Kidney (tissue), 14 donors: ENCODE measurements around the gene GNB1. TPM values are rescaled to one million over a fixed set of nuclear protein-coding genes. Genes with fewer than 3 reads are reported as not detected.

Experiments
- DNase-seq, 5 donors: peaks; one replicate each; pipeline ENCODE4 v3.0.0-alpha.2; 2013 to 2020
- FAIRE-seq: peaks from 2 replicates; lab custom pipeline; 2012; peaks lifted over from hg19 to GRCh38; lab: Jason Lieb, UNC
- H3K27ac ChIP-seq, 2 donors: one replicate each; pipeline ENCODE4 v1.7.0; 2013; ENCODE audit warnings: low read depth in 2 of 2, low read length in 2 of 2, inconsistent platforms in 1 of 2
- H3K27me3 ChIP-seq: one replicate; pipeline ENCODE4 v1.7.1; 2013; ENCODE audit warnings: low read length, inconsistent platforms; ENCODE audit not compliant: control insufficient read depth, insufficient read depth
- H3K36me3 ChIP-seq, 3 donors: one replicate each; pipeline versions ENCODE4 v1.7.0 to v1.7.1; 2013; ENCODE audit warnings: low read length in 3 of 3, control low read depth in 1 of 3, inconsistent platforms in 1 of 3; ENCODE audit not compliant: insufficient read depth in 3 of 3, control insufficient read depth in 2 of 3
- H3K4me1 ChIP-seq, 3 donors: one replicate each; pipeline versions ENCODE4 v1.7.0 to v1.7.1; 2013; ENCODE audit warnings: low read length in 3 of 3, inconsistent platforms in 1 of 3, low read depth in 1 of 3; ENCODE audit not compliant: control insufficient read depth in 2 of 3, insufficient read depth in 2 of 3
- H3K4me3 ChIP-seq, 3 donors: one replicate each; pipeline versions ENCODE4 v1.7.0 to v1.8.1; 2013; ENCODE audit warnings: low read length in 3 of 3, control low read depth in 1 of 3, inconsistent platforms in 1 of 3
- H3K9ac ChIP-seq, 3 donors: one replicate each; pipeline versions ENCODE4 v1.7.0 to v1.7.1; 2013; ENCODE audit warnings: low read length in 3 of 3, control low read depth in 1 of 3, inconsistent platforms in 1 of 3
- H3K9me3 ChIP-seq, 3 donors: one replicate each; pipeline versions ENCODE4 v1.7.0 to v1.7.1; 2013; ENCODE audit warnings: low read length in 3 of 3, control low read depth in 1 of 3, inconsistent platforms in 1 of 3; ENCODE audit not compliant: control insufficient read depth in 2 of 3, insufficient read depth in 1 of 3
- CTCF ChIP-seq: IDR thresholded peaks from 3 replicates; pipeline ENCODE4 v1.5.1; 2012; ENCODE audit warnings: mild to moderate bottlenecking, moderate library complexity, borderline replicate concordance; ENCODE audit not compliant: insufficient read depth; ENCODE audit errors: extremely low read depth
- intact Hi-C: fragments of 100-400 bp; cut with DNase I; formaldehyde crosslinking; loops from one replicate; pipeline ENCODE4 v1.11.1; 2022
- polyA plus RNA-seq: library from polyadenylated mRNA; stranded (reverse); fragments of 350-450 nt; fragmentation: Illumina TruSeq; extraction: RNeasy Lipid Tissue Mini Kit (QIAGEN cat#74804); gene quantifications from one replicate; pipeline ENCODE4 v1.2.3, GENCODE V29; 2014; ENCODE audit warnings: low read depth, low replicate concordance; ENCODE audit not compliant: insufficient read depth
- total RNA-seq: library from RNA; stranded (reverse); fragmentation: NEBNext Ultra II Directional; extraction: Animal tissue kit (Norgen Biotek cat#: 25700); gene quantifications from one replicate; pipeline ENCODE4 v1.2.1, GENCODE V29; 2021
- donor health status: control.
- donor health status: control.
- donor health status: control.
- donor health status: control.
- donor health status: control.
- donor health status: DM: yes; HTN: yes; CAD: no.
- donor health status: Normal renal cell carcinoma (clear cell type).

GNB1 gene
- total and polyA plus RNA-seq, 2 donors from 2014 or later, result 144 to 347 TPM

DNA sequence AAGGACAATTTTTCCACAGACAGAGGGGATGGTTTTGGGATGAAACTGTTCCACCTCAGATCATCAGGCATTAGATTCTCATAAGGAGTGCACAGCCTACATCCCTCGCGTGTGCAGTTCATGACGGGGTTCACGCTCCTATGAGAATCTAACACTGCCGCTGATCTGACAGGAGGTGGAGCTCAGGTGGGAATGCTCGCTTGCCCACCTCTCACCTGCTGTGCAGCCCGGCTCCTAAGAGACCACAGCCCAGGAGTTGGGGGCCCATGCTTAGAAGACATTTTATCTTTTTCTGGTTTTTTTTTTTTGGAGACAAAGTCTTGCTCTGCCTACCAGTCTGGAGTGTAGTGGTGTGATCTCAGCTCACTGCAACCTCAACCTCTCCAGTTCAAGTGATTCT is 16.0 kb downstream of the GNB1 start:
- no peak for FAIRE-seq
- H3K9me3 ChIP-seq, result no peaks in the 10 kb centered on the region
- no peaks in the 10 kb centered on the region for H3K27me3 ChIP-seq
- DNase-seq, result peak in 1 of 5 donors; percentile 15
- no peak overlapping the region for H3K4me3 ChIP-seq
- no peak overlapping the region for H3K9ac ChIP-seq
- H3K27ac ChIP-seq, result no peak overlapping the region
- intact Hi-C loops, result no loop called here
- H3K4me1 ChIP-seq, result peaks cover 0 to 37% (median 24%) of the 10 kb centered on the region in 3 donors
- no peak for TF ChIP-seq CTCF
- peaks cover 0 to 10% (median 8%) of the 10 kb centered on the region in 3 donors for H3K36me3 ChIP-seq

DNA sequence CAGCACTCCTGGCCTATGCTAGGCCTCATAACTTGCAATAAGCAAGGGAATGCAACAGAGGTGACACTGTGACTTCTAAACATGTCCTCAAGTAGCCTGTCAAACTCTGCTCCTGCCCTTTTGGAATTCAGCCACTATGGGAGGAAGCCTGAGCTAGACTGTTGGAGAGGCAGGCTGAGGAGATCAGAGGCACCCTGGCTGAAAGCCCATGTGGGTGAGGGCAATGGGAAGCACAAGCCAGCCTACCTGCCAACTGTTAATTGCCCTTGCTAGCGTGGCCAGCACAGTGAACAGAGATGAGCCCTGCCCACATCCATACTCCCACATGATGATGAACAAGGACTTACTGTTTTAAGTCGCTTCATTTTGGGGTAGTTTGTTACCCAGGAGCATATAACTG is 17.7 kb downstream of the GNB1 start:
- peaks cover 0 to 40% (median 24%) of the 10 kb centered on the region in 3 donors for H3K4me1 ChIP-seq
- no peak for TF ChIP-seq CTCF
- H3K4me3 ChIP-seq, result no peak overlapping the region
- H3K27ac ChIP-seq, result no peak overlapping the region
- DNase-seq (no peak), FAIRE-seq (no peak)
- H3K36me3 ChIP-seq, result peaks cover 0 to 10% (median 8%) of the 10 kb centered on the region in 3 donors
- H3K9ac ChIP-seq, result no peak overlapping the region
- intact Hi-C loops, result no loop called here
- H3K9me3 ChIP-seq, result no peaks in the 10 kb centered on the region
- no peaks in the 10 kb centered on the region for H3K27me3 ChIP-seq

- no peak for TF ChIP-seq CTCF
- Histone ChIP-seq H3K4me3 (no peak overlapping the region), H3K9ac (no peak overlapping the region), H3K4me1 (peaks cover 0 to 36% (median 24%) of the 10 kb centered on the region in 3 donors), H3K27ac (no peak overlapping the region), H3K27me3 (no peaks in the 10 kb centered on the region), H3K9me3 (no peaks in the 10 kb centered on the region), H3K36me3 (peaks cover 0 to 10% (median 8%) of the 10 kb centered on the region in 3 donors)
- no peak for FAIRE-seq
- intact Hi-C loops, result no loop called here
- no peak for DNase-seq
Observed at GRCh38 chr1:1872329-1872994, 18.4 kb downstream of the GNB1 start.
